Stomach (tissue), 4 donors: ENCODE measurements around the gene ZFAND6.

Experiments used
- POLR2A ChIP-seq, 4 donors: fragments of 450-650 bp; IDR thresholded peaks; one replicate each; pipeline ENCODE4 v1.6.1; 2016; ENCODE audit warnings: antibody characterized with exemption in 4 of 4, control low read depth in 2 of 4, mild to moderate bottlenecking in 1 of 4, moderate library complexity in 1 of 4
- TF ChIP-seq, protein P1 (sequence below), 7 experiments: fragments of 450-650 bp in 4 of 7; fragments of 200-600 bp in 3 of 7; sonication (generic) in 3 of 7; IDR thresholded peaks; one replicate each; pipeline ENCODE4 v1.5.1; 2016 to 2019; ENCODE audit warnings: antibody characterized with exemption in 7 of 7, control low read depth in 2 of 7, mild to moderate bottlenecking in 1 of 7

DNA sequence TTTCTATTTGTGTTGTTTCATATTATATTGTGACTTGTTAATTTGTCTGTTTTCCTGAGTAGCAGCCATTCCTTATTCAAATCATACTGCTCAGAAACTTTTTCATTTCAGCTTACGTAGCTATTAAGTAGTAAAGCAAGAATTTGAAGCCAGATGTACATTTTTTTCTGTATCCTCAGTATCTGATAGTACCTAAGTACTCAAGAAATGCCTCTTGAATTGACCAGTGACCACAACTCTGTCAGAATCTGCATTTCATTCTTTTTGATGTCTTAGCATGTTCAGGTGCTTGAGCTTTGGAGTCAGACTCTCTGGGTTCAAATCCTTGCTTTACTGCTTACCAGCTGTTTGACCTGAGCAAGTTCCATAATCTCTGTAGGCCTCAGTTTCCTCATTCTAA is 30.6 kb downstream of the ZFAND6 start:
- no peak for TF ChIP-seq POLR2A (IDR thresholded peaks at IDR 0.05)
- TF ChIP-seq, protein P1, sequence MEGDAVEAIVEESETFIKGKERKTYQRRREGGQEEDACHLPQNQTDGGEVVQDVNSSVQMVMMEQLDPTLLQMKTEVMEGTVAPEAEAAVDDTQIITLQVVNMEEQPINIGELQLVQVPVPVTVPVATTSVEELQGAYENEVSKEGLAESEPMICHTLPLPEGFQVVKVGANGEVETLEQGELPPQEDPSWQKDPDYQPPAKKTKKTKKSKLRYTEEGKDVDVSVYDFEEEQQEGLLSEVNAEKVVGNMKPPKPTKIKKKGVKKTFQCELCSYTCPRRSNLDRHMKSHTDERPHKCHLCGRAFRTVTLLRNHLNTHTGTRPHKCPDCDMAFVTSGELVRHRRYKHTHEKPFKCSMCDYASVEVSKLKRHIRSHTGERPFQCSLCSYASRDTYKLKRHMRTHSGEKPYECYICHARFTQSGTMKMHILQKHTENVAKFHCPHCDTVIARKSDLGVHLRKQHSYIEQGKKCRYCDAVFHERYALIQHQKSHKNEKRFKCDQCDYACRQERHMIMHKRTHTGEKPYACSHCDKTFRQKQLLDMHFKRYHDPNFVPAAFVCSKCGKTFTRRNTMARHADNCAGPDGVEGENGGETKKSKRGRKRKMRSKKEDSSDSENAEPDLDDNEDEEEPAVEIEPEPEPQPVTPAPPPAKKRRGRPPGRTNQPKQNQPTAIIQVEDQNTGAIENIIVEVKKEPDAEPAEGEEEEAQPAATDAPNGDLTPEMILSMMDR (IDR thresholded peaks at IDR 0.05), result no peak
